HG02610 (cell line): ENCODE results near the gene TMEM114.
"Not testable (repeated sequence)": the region's sequence is repeated elsewhere in the genome, so short reads cannot be mapped to it uniquely, and the experiment has no call there.

Experiments used
- ATAC-seq: cut with Tn5 transposase; IDR thresholded peaks from one replicate; pipeline ENCODE4 v1.9.1; 2021; ENCODE audit warnings: mild to moderate bottlenecking, moderate library complexity; ENCODE audit not compliant: unreplicated experiment

Gene TMEM114

GRCh38 chr16:8576141-8577004 lies 13.9 kb downstream of the TMEM114 start:
- ATAC-seq = no peak

GRCh38 chr16:8575399-8575798 lies 14.9 kb downstream of the TMEM114 start:
- no peak for ATAC-seq

GRCh38 chr16:8572919-8573724 lies 17.2 kb downstream of the TMEM114 start:
- ATAC-seq = no peak

GRCh38 chr16:8572063-8572918 lies 18.0 kb downstream of the TMEM114 start:
- ATAC-seq = no peak

- ATAC-seq = no peak
Measured at GRCh38 chr16:8571061-8571596, 19.2 kb downstream of the TMEM114 start.

GRCh38 chr16:8570393-8570792 lies 19.9 kb downstream of the TMEM114 start:
- not testable (repeated sequence) for ATAC-seq

GRCh38 chr16:8569650-8570346 lies 20.5 kb downstream of the TMEM114 start:
- ATAC-seq = no peak

GRCh38 chr16:8568231-8568617 lies 22.1 kb downstream of the TMEM114 start:
- ATAC-seq = no peak

GRCh38 chr16:8567355-8568230 lies 22.7 kb downstream of the TMEM114 start:
- peak; percentile 74 for ATAC-seq

GRCh38 chr16:8565498-8565897 lies 24.8 kb downstream of the TMEM114 start:
- ATAC-seq = no peak

- no peak for ATAC-seq
Measured at GRCh38 chr16:8564934-8565345, 25.4 kb downstream of the TMEM114 start.

- ATAC-seq = not testable (repeated sequence)
Measured at GRCh38 chr16:8563944-8564540, 26.3 kb downstream of the TMEM114 start.

GRCh38 chr16:8561496-8561895 lies 28.8 kb downstream of the TMEM114 start:
- no peak for ATAC-seq

GRCh38 chr16:8555400-8555799 lies 34.9 kb downstream of the TMEM114 start:
- ATAC-seq = no peak

- ATAC-seq = peak; percentile 87
Measured at GRCh38 chr16:8554881-8555280, 35.4 kb downstream of the TMEM114 start.

GRCh38 chr16:8554022-8554421 lies 36.3 kb downstream of the TMEM114 start:
- ATAC-seq = no peak

GRCh38 chr16:8552487-8553221 lies 37.7 kb downstream of the TMEM114 start:
- ATAC-seq = no peak
